ENCODE results near the gene ZXDC. TPM values are rescaled to one million over a fixed set of nuclear protein-coding genes. Genes with fewer than 3 reads are reported as not detected.

Gene ZXDC
- total RNA-seq, 4 donors from 2014 or later: 25.9 to 47.6 (median 35.3) TPM

DNA sequence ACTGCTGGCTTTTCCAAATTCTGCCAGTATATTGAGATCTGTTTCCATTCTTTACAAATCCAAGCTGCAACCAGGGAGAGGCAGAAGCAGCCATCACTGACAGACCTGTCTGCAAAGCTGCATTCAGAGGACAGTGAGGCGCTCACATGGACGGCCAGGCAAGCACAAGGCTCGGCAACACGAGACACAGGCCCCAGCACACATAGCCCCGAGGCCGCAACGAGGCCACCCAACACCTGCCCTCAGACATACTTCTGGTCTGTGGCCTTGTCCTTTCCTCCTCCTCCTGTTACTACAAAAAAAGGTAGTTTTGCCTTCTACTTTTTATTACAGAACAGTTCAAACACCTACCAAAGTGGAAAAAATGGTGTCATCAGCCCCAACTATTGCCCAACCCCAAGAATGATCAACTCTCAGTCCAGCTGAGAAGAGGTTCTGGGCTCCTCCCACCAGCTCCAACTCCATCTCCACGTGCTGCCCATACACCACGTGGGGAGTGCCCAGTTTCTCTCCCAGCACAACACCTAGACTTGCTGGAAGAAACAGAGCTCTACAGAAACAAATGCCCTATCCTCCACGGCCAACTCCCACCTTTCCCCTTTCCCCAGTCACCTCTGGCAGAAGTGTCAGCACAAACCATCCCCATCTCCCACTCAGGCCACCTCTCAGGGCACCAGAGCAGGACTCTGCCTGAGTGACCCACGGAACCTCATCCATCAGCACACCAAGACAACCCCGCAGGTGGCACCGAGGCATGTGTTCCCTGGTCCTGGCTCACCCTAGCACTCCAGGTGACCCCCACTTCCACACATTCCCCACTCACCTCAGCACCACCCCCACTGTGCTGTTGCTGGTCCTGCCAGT is 7.4 kb downstream of the ZXDC start:
- TF ChIP-seq POLR2AphosphoS5 (IDR thresholded peaks at IDR 0.05) (no peak), EP300 (IDR thresholded peaks at IDR 0.05) (no peak), CTCF (IDR thresholded peaks at IDR 0.05) (no peak), POLR2A (IDR thresholded peaks at IDR 0.05) (no peak)
- no peak overlapping the region for H3K4me3 ChIP-seq
- ATAC-seq: peak; percentile 24
- WGBS, 2 donors (ENCODE audit: low coverage in 1 of 2): 84 to 90% methylated on average over 2 to 8 of the region's 13 CpGs
- H3K9me3 ChIP-seq: no peaks in the 10 kb centered on the region
- H3K36me3 ChIP-seq: peaks cover 0 to 83% of the 10 kb centered on the region in 2 donors
- H3K27me3 ChIP-seq: no peaks in the 10 kb centered on the region
- no peak overlapping the region for H3K27ac ChIP-seq
- peaks cover 8 to 83% (median 15%) of the 10 kb centered on the region in 3 donors for H3K4me1 ChIP-seq

DNA sequence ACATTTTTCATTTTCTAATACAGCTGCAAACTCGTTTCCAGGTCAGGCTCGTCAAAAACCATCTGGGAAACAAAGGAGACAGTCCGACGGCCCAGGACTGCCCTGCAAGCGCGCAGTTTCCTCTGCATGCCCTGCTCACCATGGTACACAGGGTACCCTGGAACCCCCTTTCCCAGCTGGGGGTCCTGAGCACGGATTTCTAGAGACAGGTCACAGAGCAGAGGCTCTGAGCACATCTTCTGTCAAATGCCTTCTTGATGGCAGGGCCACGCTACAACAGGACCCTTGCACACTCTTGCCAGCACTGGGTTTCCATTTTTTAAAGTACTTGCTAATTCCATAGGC is 8.1 kb downstream of the ZXDC start:
- Histone ChIP-seq H3K4me1 (peaks cover under 1 to 76% (median 8%) of the 10 kb centered on the region in 3 donors), H3K4me3 (no peak overlapping the region), H3K27me3 (no peaks in the 10 kb centered on the region), H3K27ac (no peak overlapping the region), H3K36me3 (peaks cover 0 to 90% of the 10 kb centered on the region in 2 donors), H3K9me3 (no peaks in the 10 kb centered on the region)
- TF ChIP-seq CTCF (IDR thresholded peaks at IDR 0.05): no peak
- TF ChIP-seq POLR2A (IDR thresholded peaks at IDR 0.05): no peak
- no peak for TF ChIP-seq POLR2AphosphoS5 (IDR thresholded peaks at IDR 0.05)
- no peak for TF ChIP-seq EP300 (IDR thresholded peaks at IDR 0.05)
- ATAC-seq: no peak
- WGBS, 2 donors (ENCODE audit: low coverage in 1 of 2): 79 to 93% methylated on average over 2 to 8 of the region's 8 CpGs

- peaks cover 0 to 70% (median 3%) of the 10 kb centered on the region in 3 donors for H3K4me1 ChIP-seq
- 50 to 78% methylated on average over 6 to 13 of the region's 19 CpGs for WGBS, 2 donors (ENCODE audit: low coverage in 1 of 2)
- H3K9me3 ChIP-seq: no peaks in the 10 kb centered on the region
- peaks cover 0 to 95% of the 10 kb centered on the region in 2 donors for H3K36me3 ChIP-seq
- no peaks in the 10 kb centered on the region for H3K27me3 ChIP-seq
- no peak overlapping the region for H3K27ac ChIP-seq
- ATAC-seq: no peak
- no peak for TF ChIP-seq CTCF (IDR thresholded peaks at IDR 0.05)
- no peak for TF ChIP-seq POLR2A (IDR thresholded peaks at IDR 0.05)
- no peak for TF ChIP-seq EP300 (IDR thresholded peaks at IDR 0.05)
- TF ChIP-seq POLR2AphosphoS5 (IDR thresholded peaks at IDR 0.05): no peak
- H3K4me3 ChIP-seq: no peak overlapping the region
These were observed 8.6 kb downstream of the ZXDC start for GRCh38 chr3:126466886-126467610.

DNA sequence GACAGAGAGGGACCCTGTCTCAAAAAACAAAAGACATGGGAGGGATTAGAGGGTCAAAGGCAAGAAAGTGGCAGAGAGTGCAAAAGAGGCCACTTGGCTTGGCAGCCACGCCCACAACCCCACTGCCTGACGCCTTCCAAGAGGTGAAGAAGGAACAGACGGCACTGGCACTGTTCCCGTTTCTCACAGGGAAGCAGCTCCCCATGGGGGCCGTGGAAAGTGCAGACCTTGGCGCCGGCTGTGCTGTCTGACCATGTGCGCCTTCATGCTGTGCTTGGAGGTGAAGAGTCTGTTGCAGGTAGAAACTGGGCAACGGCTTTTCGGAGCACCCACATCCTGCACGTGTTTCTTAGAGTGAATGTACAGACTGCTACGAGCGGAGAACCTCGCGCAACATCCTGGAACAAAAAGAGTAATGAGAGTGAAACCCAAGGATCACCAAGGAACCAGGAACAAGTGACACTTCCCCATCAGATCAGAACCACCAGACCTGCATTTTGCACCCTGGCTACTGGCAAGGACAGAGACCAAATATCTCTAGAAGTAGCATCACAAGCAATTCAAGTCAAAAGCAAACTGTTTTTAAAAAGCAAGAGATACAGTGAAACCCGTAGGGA is 9.7 kb downstream of the ZXDC start:
- Histone ChIP-seq H3K27ac (no peak overlapping the region), H3K4me3 (no peak overlapping the region), H3K36me3 (peaks cover 0 to 100% of the 10 kb centered on the region in 2 donors), H3K9me3 (no peaks in the 10 kb centered on the region), H3K27me3 (no peaks in the 10 kb centered on the region), H3K4me1 (peaks cover 0 to 60% (median 0%) of the 10 kb centered on the region in 3 donors)
- WGBS, 2 donors (ENCODE audit: low coverage in 1 of 2): 75 to 88% methylated on average over 4 to 10 of the region's 16 CpGs
- no peak for TF ChIP-seq POLR2A (IDR thresholded peaks at IDR 0.05)
- no peak for TF ChIP-seq CTCF (IDR thresholded peaks at IDR 0.05)
- ATAC-seq: no peak

Measured in gastroesophageal sphincter (tissue), 4 donors.